GM10266 (cell line): ENCODE measurements around the gene FRMPD1.

Experiments used
- DNase-seq: peaks from one replicate; pipeline ENCODE4 v3.0.0; 2012; ENCODE audit errors: extremely low spot score
- TF ChIP-seq, protein P1 (sequence below): IDR thresholded peaks from 2 replicates; pipeline ENCODE4 v1.5.1; 2012; ENCODE audit warnings: mild to moderate bottlenecking, low read depth; ENCODE audit not compliant: control insufficient read depth, insufficient read depth; ENCODE audit errors: missing control alignments

The FRMPD1 gene

DNA sequence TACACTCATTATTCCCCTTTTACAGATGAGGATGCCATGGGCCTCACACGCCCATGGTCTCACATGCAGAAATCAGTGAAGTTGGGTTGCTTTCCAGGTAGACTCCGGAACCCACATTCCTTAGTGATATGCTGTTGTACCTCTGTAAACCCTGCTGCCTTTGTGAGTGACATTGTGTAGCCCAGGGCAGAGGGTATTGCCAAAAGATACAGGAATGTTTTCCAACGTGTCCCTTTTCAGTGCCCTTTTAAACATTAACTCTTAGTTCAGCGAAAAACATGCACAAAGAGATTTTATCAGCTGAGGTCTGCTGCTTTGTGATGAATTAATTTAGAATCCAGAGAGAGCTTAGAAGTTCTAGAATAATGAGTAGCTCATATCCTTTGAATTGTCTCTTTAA is 64.5 kb downstream of the FRMPD1 start:
- TF ChIP-seq, protein P1, sequence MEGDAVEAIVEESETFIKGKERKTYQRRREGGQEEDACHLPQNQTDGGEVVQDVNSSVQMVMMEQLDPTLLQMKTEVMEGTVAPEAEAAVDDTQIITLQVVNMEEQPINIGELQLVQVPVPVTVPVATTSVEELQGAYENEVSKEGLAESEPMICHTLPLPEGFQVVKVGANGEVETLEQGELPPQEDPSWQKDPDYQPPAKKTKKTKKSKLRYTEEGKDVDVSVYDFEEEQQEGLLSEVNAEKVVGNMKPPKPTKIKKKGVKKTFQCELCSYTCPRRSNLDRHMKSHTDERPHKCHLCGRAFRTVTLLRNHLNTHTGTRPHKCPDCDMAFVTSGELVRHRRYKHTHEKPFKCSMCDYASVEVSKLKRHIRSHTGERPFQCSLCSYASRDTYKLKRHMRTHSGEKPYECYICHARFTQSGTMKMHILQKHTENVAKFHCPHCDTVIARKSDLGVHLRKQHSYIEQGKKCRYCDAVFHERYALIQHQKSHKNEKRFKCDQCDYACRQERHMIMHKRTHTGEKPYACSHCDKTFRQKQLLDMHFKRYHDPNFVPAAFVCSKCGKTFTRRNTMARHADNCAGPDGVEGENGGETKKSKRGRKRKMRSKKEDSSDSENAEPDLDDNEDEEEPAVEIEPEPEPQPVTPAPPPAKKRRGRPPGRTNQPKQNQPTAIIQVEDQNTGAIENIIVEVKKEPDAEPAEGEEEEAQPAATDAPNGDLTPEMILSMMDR, result no peak
- no peak for DNase-seq

DNA sequence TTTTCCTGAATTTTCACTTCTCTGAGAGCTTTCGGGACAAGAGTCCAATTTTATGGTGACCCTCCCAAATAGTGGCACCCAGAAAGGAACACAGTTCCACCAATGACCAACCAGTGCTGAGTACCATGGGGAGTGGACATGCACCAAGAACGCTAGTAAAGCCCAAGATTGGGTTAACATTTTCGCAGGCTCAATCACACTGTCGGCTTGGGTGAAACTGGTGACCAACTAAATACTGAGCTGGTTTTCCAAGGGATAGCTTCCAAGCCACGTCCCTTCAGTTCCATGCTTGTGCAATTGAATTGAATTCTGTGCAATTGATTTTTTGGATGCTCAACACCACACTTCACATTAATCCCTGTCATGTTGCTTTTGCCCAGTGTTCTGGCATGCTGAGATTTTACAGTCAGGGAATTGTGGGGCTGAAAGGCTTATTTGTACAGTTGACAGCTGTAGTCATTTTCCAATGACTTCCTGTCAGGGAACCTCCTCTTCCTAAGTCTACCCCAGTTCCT is 65.3 kb downstream of the FRMPD1 start:
- TF ChIP-seq, protein P1, result no peak

DNA sequence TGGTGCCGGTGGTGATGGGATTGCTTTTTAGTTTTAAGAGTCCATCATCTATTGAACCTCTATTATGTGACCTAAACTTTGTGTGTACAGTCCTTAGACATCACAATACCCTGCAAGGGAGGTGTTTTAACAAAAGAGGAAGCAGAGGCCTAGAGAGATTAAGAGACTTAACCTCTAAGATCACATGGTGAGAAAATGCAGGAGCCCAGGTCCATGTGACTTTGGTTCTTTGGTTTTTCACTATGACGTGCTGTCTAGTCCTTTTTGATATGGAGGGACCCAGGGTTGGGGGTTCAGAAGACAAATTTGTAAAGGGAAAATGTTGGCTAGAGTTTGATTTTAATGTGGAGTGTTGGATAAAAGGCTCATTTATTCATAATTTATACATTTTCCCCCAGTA is 68.8 kb downstream of the FRMPD1 start:
- TF ChIP-seq, protein P1, result no peak
- DNase-seq, result no peak

More for the DNA sequence above, 65.3 kb downstream of the FRMPD1 start:
- no peak for DNase-seq

DNA sequence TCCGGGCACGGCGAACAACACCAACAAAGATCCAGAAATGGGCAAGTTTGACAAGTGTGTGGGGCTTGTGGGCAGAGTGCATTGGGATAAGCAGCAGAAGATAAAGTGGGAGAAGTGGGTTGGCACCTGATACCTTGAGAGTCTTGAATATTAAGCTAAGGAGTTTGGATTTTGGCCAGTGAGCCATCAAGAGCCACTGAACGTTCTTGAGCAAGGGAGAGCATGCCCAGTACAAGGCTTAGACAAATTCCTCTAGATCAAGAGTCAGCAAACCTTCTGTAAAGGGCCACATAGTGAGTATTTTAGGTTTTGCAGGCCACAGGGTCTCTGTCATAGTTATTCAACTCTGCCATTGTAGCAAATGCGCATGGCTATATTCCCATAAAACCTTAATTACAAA is 76.3 kb downstream of the FRMPD1 start:
- TF ChIP-seq, protein P1, result no peak

DNA sequence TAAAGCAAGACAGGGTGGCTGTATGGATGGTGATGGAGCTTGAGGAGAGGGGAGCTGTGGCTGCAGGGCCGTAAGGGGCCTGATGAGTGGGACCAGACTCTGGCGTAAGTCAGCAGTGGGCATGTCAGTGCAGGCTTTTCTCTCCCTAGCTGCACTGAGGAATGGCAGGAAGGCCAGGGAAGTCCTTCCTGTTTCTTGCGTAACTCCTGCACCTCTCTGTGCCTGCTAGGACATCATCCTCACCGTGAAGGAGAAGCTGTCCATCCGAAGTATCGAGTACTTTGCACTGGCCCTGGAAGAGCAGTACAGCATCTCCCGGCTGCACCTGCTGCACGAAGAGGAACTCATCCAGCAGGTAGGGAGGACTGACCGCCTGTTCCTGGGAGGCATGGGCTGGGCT is 78.7 kb downstream of the FRMPD1 start:
- DNase-seq, result no peak
- TF ChIP-seq, protein P1, result no peak

More for the DNA sequence above, 76.3 kb downstream of the FRMPD1 start:
- no peak for DNase-seq

DNA sequence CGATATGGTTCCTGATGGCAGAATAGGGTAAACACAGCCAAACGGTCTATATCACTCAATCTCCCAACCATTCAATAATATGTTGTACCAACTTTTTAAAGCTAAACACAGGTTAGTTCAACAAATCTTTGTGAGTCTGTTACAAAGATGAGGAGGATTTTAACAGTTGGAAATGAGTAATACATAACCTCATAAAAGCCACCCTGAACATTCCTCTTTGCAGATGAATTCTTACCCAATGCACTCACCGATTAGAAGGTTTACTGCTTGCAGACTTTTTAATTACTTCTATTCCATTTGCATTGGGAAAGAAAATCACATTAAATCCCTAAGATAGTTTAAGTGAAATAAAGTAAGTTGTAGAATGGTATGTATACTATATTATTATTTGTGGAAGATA is 79.5 kb downstream of the FRMPD1 start:
- TF ChIP-seq, protein P1, result no peak
- DNase-seq, result no peak

DNA sequence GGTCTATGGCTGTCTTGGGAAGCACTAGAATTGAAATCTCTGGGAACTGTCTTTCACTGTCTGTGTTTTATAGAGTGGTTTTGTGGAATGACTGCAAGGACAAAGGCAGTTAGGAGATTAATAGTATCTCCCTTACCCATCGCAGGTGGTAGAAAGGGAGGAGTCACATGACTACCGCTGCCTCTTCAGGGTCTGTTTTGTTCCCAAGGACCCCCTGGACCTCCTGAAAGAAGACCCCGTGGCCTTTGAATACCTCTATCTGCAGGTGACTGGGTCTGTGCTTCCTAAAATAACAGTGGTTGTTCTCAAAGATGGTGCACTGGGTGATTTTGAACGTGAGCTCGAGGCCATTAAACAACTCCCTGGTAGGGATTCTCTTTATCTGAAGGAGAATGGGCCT is 80.1 kb downstream of the FRMPD1 start:
- TF ChIP-seq, protein P1, result no peak
- no peak for DNase-seq
